OCI-LY1 (cell line): ENCODE results near the gene APEX1.
A peak's percentile ranks its signal among the peaks of the same experiment; 100 is the strongest.

ENCODE experiments used
- H2AFZ ChIP-seq: fragments of 200-600 bp; sonication (generic), shearing (Covaris generic); 2 replicates; pipeline ENCODE4 v1.6.0; 2014; ENCODE audit warnings: antibody characterized with exemption, mild to moderate bottlenecking, low read length
- H3F3A ChIP-seq: fragments of 200-600 bp; sonication (generic), shearing (Covaris generic); 2 replicates; pipeline ENCODE4 v1.6.0; 2014; ENCODE audit warnings: mild to moderate bottlenecking, antibody characterized with exemption, low read length, moderate library complexity; ENCODE audit not compliant: insufficient read depth
- H3K27ac ChIP-seq: fragments of 200-600 bp; sonication (generic); 2 replicates; pipeline ENCODE4 v1.5.1; 2014; ENCODE audit warnings: low read length, mixed run types, mild to moderate bottlenecking, low read depth; ENCODE audit not compliant: poor library complexity, severe bottlenecking
- H3K27me3 ChIP-seq: fragments of 200-600 bp; sonication (generic); 2 replicates; pipeline ENCODE4 v1.6.0; 2014; ENCODE audit warnings: antibody characterized with exemption, mild to moderate bottlenecking, low read length, moderate library complexity; ENCODE audit not compliant: insufficient read depth
- H3K36me3 ChIP-seq: fragments of 200-600 bp; sonication (generic); 2 replicates; pipeline ENCODE4 v1.6.1; 2014; ENCODE audit warnings: mild to moderate bottlenecking, antibody characterized with exemption, low read length, moderate library complexity, mixed read lengths; ENCODE audit not compliant: insufficient read depth
- H3K4me1 ChIP-seq: fragments of 200-600 bp; sonication (generic); 2 replicates; pipeline ENCODE4 v1.5.1; 2014; ENCODE audit warnings: mild to moderate bottlenecking, low read length, moderate library complexity; ENCODE audit not compliant: insufficient read depth, severe bottlenecking
- H3K4me2 ChIP-seq: fragments of 200-600 bp; sonication (generic), shearing (Covaris generic); 2 replicates; pipeline ENCODE4 v1.6.1; 2014; ENCODE audit warnings: low read length
- H3K4me3 ChIP-seq: fragments of 200-600 bp; sonication (generic); 2 replicates; pipeline ENCODE4 v1.5.1; 2014; ENCODE audit warnings: low read length, low read depth, mild to moderate bottlenecking, mixed read lengths; ENCODE audit not compliant: poor library complexity, severe bottlenecking
- H3K79me2 ChIP-seq: fragments of 200-600 bp; shearing (Covaris generic); 2 replicates; pipeline ENCODE4 v1.6.1; 2016; ENCODE audit warnings: mixed run types, low read length, mixed read lengths; ENCODE audit not compliant: insufficient read depth
- H3K9ac ChIP-seq: fragments of 200-600 bp; sonication (generic), shearing (Covaris generic); 2 replicates; pipeline ENCODE4 v1.6.1; 2014; ENCODE audit warnings: mild to moderate bottlenecking, low read length, mixed read lengths
- H3K9me2 ChIP-seq: fragments of 200-600 bp; sonication (generic), shearing (Covaris generic); 2 replicates; pipeline ENCODE4 v1.6.1; 2014; ENCODE audit warnings: low read depth, mild to moderate bottlenecking, low read length, mixed read lengths
- H3K9me3 ChIP-seq: fragments of 200-600 bp; shearing (Covaris generic); 2 replicates; pipeline ENCODE4 v1.6.1; 2014; ENCODE audit warnings: low read length, mixed read lengths
- H4K20me1 ChIP-seq: fragments of 200-600 bp; sonication (generic), shearing (Covaris generic); 2 replicates; pipeline ENCODE4 v1.6.0; 2016; ENCODE audit warnings: mild to moderate bottlenecking, low read length; ENCODE audit not compliant: insufficient read depth
- EZH2 ChIP-seq: fragments of 200-600 bp; sonication (generic), shearing (Covaris generic); IDR thresholded peaks from 2 replicates; pipeline ENCODE4 v1.8.0; 2017; ENCODE audit warnings: borderline replicate concordance, mixed run types, mild to moderate bottlenecking, antibody characterized with exemption, low read length, moderate library complexity, mixed read lengths
- TF ChIP-seq, protein P1 (sequence below): fragments of 200-600 bp; sonication (generic), shearing (Covaris generic); IDR thresholded peaks from 2 replicates; pipeline ENCODE4 v1.5.1; 2017; ENCODE audit warnings: mild to moderate bottlenecking, antibody characterized with exemption, low read length, moderate library complexity, mixed read lengths

APEX1 gene

DNA sequence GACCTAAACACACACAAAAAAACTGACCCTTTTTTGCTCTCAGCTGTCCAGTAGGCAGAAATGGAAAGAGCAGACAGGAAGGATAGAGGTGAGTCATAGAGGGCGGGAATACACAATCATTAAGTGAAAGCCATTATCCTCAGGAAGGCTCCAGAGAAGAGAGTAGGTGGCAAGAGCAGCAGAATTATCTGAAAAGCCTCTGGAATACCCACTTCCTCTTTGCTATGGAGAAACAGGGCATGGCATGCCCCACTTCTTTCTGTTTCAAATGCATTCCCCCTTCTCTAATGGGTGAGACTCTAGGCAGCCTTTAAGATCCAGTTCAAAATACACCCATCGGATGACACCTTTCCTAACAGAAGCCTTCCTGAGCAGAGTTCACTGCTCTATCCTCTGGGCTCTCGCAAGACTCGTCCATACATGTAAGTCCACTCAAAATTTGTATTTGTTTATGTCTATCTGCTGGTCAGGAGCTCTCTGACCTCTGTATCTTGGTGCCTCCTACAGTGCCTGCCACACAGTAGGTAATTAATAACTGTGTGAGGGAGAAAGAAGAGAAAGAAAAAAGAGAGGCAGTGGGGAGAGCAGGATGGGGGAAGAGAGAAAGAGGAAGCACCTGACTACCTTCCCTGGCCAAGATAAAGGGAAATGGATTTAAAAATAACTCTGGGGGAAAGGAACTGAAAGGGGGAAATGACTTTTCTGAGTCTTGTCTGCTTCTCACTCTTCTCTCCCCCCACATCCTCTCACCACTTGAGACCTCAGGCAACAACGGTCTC is 27.6 kb upstream of the APEX1 start:
- Histone ChIP-seq H3K4me1 (peaks cover 14% of the 10 kb centered on the region), H2AFZ (no peak overlapping the region), H3K27me3 (no peaks in the 10 kb centered on the region), H3K36me3 (no peaks in the 10 kb centered on the region), H3K27ac (peak overlapping the region; percentile 31), H3K79me2 (no peaks in the 10 kb centered on the region), H3K9ac (peak overlapping the region; percentile 24; the same call in 1 of the 2 replicates), H3K4me3 (no peak overlapping the region), H3K9me3 (no peaks in the 10 kb centered on the region), H3K4me2 (peak overlapping the region; percentile 20; the same call in 1 of the 2 replicates), H3F3A (no peaks in the 10 kb centered on the region), H3K9me2 (no peaks in the 10 kb centered on the region), H4K20me1 (no peaks in the 10 kb centered on the region)
- no peak for TF ChIP-seq EZH2
- TF ChIP-seq, protein P1, sequence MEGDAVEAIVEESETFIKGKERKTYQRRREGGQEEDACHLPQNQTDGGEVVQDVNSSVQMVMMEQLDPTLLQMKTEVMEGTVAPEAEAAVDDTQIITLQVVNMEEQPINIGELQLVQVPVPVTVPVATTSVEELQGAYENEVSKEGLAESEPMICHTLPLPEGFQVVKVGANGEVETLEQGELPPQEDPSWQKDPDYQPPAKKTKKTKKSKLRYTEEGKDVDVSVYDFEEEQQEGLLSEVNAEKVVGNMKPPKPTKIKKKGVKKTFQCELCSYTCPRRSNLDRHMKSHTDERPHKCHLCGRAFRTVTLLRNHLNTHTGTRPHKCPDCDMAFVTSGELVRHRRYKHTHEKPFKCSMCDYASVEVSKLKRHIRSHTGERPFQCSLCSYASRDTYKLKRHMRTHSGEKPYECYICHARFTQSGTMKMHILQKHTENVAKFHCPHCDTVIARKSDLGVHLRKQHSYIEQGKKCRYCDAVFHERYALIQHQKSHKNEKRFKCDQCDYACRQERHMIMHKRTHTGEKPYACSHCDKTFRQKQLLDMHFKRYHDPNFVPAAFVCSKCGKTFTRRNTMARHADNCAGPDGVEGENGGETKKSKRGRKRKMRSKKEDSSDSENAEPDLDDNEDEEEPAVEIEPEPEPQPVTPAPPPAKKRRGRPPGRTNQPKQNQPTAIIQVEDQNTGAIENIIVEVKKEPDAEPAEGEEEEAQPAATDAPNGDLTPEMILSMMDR: no peak

DNA sequence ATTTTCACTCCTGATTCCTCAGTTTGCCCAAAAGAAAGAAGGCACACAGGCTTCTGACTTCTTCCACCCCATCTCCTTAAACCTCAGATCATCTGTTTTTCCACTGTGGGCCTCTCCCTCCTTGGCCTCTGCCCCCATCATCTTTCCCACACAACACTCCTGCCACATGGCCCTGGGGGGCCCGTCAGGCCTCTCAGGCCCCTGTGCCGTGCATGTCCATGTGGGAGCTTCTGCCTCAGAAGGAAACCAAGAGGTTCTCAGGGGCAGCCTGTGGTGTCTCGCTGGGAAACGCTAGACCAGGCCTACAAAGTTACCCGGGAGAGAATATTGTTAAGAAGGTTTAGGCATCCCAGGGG is 27.0 kb upstream of the APEX1 start:
- no peak overlapping the region for H2AFZ ChIP-seq
- H3K4me1 ChIP-seq: peaks cover 14% of the 10 kb centered on the region
- H3K9me3 ChIP-seq: no peaks in the 10 kb centered on the region
- H3K4me3 ChIP-seq: no peak overlapping the region
- peak overlapping the region; percentile 24; the same call in 1 of the 2 replicates for H3K9ac ChIP-seq
- H3K4me2 ChIP-seq: peak overlapping the region; percentile 20; the same call in 1 of the 2 replicates
- H3K27me3 ChIP-seq: no peaks in the 10 kb centered on the region
- H3K9me2 ChIP-seq: no peaks in the 10 kb centered on the region
- no peaks in the 10 kb centered on the region for H4K20me1 ChIP-seq
- no peaks in the 10 kb centered on the region for H3F3A ChIP-seq
- no peaks in the 10 kb centered on the region for H3K36me3 ChIP-seq
- no peaks in the 10 kb centered on the region for H3K79me2 ChIP-seq
- H3K27ac ChIP-seq: no peak overlapping the region
- TF ChIP-seq, protein P1: no peak
- TF ChIP-seq EZH2: no peak

DNA sequence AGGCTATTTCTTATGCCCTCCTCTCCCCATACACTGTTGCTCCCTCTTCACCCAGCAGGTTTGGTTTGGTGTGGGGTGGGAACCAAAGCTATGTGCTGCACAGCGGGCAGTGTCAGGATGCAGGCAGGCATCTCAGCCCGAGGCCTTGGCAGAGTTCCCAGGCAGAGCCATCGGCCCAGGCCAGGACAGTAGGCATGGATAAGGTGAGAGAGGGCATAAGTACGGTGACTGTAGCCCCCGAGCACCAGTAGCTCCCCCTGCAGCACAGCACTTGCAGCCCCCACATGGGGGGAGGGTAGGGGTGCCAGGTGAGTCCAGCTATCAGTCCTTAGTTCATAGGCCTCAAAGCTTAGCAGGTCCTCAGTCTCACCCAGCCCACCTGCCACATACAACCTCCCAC is 26.2 kb upstream of the APEX1 start:
- H4K20me1 ChIP-seq: no peaks in the 10 kb centered on the region
- H3K27ac ChIP-seq: no peak overlapping the region
- no peaks in the 10 kb centered on the region for H3K9me3 ChIP-seq
- no peak overlapping the region for H3K4me3 ChIP-seq
- H3K9ac ChIP-seq: no peak overlapping the region
- peaks cover 14% of the 10 kb centered on the region for H3K4me1 ChIP-seq
- H3K36me3 ChIP-seq: no peaks in the 10 kb centered on the region
- no peak overlapping the region for H3K4me2 ChIP-seq
- no peak overlapping the region for H2AFZ ChIP-seq
- no peaks in the 10 kb centered on the region for H3K27me3 ChIP-seq
- no peak for TF ChIP-seq EZH2
- TF ChIP-seq, protein P1: no peak
- no peaks in the 10 kb centered on the region for H3F3A ChIP-seq
- no peaks in the 10 kb centered on the region for H3K79me2 ChIP-seq
- H3K9me2 ChIP-seq: no peaks in the 10 kb centered on the region
